Lung (tissue), 12 donors: ENCODE measurements around the gene C18orf54. TPM values are rescaled to one million over a fixed set of nuclear protein-coding genes. Genes with fewer than 3 reads are reported as not detected.

ENCODE experiments used
- ATAC-seq: fragments of 200-7000 bp; cut with Tn5 transposase; one replicate; pipeline ENCODE4 v1.9.1; 2020; ENCODE audit warnings: moderate number of reproducible peaks; ENCODE audit not compliant: insufficient read depth, low FRiP score
- DNase-seq, 3 donors: peaks; one replicate each; pipeline ENCODE4 v3.0.0-alpha.2; 2013 to 2017
- H3K27ac ChIP-seq, 2 donors: one replicate each; pipeline ENCODE4 v1.5.1; 2013; ENCODE audit warnings: mild to moderate bottlenecking in 2 of 2, moderate library complexity in 2 of 2, control low read depth in 1 of 2, inconsistent platforms in 1 of 2, low read depth in 1 of 2, low read length in 1 of 2
- H3K27me3 ChIP-seq, 3 donors: one replicate each; pipeline ENCODE4 v1.5.1; 2013; ENCODE audit warnings: low read length in 2 of 3; ENCODE audit not compliant: control insufficient read depth in 3 of 3, insufficient read depth in 3 of 3
- H3K36me3 ChIP-seq, 4 donors: one replicate each; pipeline ENCODE4 v1.5.1; 2013; ENCODE audit warnings: low read length in 4 of 4, mild to moderate bottlenecking in 1 of 4, moderate library complexity in 1 of 4; ENCODE audit not compliant: control insufficient read depth in 4 of 4, insufficient read depth in 4 of 4
- H3K4me1 ChIP-seq, 5 donors: one replicate each; pipeline ENCODE4 v1.5.1; 2013; ENCODE audit warnings: low read length in 5 of 5, mild to moderate bottlenecking in 2 of 5, moderate library complexity in 1 of 5; ENCODE audit not compliant: control insufficient read depth in 5 of 5, insufficient read depth in 5 of 5
- H3K4me3 ChIP-seq: one replicate; pipeline ENCODE4 v1.5.1; 2013; ENCODE audit warnings: mild to moderate bottlenecking, control low read depth, moderate library complexity
- H3K9ac ChIP-seq, 2 donors: one replicate each; pipeline ENCODE4 v1.5.1; 2013; ENCODE audit warnings: low read length in 2 of 2, control low read depth in 1 of 2; ENCODE audit not compliant: insufficient read depth in 1 of 2
- H3K9me3 ChIP-seq, 4 donors: one replicate each; pipeline ENCODE4 v1.5.1; 2013; ENCODE audit warnings: low read length in 3 of 4, mild to moderate bottlenecking in 1 of 4, moderate library complexity in 1 of 4; ENCODE audit not compliant: control insufficient read depth in 4 of 4, insufficient read depth in 3 of 4
- WGBS, 2 donors: extraction: QIAGEN DNeasy Blood & Tissue Kit; methylation state at CpG; one replicate each; pipeline ENCODE4 v1.1.7; 2013; 5-methylcytosine and 5-hydroxymethylcytosine counted together
- polyA plus RNA-seq, 2 donors: library from polyadenylated mRNA; stranded (reverse); fragments of 200-250 nt; gene quantifications; one replicate each; pipeline ENCODE4 v1.2.1, GENCODE V29; 2013
- total RNA-seq, 2 donors: library from RNA; depleted of rRNA in 1 of 2; stranded (reverse); fragments of >200 nt in 1 of 2; gene quantifications; one replicate each; pipeline ENCODE4 v1.2.1, GENCODE V29; 2014 to 2021
- TF ChIP-seq, protein P1 (sequence below): IDR thresholded peaks from 2 replicates; pipeline ENCODE4 v1.5.1; 2012; ENCODE audit warnings: mild to moderate bottlenecking; ENCODE audit errors: control extremely low read depth, extremely low read depth
- donor health status: control.
- donor health status: control.
- donor health status: Bipolar disorder and iron deficiency.
- donor health status: healthy.
- donor health status: DM: yes; HTN: yes; CAD: no.

C18orf54 gene
- total and polyA plus RNA-seq, 4 donors, result 0.49 to 11.6 (median 1.3) TPM

DNA sequence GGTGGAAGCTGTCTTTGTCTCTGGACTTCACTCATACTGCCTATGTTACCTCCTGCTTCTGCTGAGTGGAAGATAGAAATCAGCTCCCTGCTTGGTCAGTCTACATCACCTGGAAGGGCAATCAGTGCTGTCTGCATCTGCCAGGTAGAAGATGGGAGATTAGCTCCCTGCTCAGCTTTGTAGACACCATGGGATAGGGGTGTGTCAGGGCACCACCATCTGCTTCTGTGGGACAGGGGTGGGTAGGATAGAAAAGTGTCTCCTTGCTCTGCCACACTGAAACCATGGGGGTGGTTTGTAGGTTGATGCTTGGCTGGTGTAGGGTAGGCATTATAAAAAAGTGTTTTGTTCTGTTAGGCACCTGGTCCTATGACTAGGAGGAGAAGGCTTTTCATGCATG is 34.1 kb upstream of the C18orf54 start:
- H3K9ac ChIP-seq, result no peak overlapping the region
- TF ChIP-seq, protein P1, sequence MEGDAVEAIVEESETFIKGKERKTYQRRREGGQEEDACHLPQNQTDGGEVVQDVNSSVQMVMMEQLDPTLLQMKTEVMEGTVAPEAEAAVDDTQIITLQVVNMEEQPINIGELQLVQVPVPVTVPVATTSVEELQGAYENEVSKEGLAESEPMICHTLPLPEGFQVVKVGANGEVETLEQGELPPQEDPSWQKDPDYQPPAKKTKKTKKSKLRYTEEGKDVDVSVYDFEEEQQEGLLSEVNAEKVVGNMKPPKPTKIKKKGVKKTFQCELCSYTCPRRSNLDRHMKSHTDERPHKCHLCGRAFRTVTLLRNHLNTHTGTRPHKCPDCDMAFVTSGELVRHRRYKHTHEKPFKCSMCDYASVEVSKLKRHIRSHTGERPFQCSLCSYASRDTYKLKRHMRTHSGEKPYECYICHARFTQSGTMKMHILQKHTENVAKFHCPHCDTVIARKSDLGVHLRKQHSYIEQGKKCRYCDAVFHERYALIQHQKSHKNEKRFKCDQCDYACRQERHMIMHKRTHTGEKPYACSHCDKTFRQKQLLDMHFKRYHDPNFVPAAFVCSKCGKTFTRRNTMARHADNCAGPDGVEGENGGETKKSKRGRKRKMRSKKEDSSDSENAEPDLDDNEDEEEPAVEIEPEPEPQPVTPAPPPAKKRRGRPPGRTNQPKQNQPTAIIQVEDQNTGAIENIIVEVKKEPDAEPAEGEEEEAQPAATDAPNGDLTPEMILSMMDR, result no peak
- H3K27me3 ChIP-seq, result no peaks in the 10 kb centered on the region
- H3K4me1 ChIP-seq, result no peaks in the 10 kb centered on the region
- H3K4me3 ChIP-seq, result no peak overlapping the region
- ATAC-seq (no peak), DNase-seq (no peak)
- no peaks in the 10 kb centered on the region for H3K9me3 ChIP-seq
- H3K27ac ChIP-seq, result no peak overlapping the region
- no peaks in the 10 kb centered on the region for H3K36me3 ChIP-seq

DNA sequence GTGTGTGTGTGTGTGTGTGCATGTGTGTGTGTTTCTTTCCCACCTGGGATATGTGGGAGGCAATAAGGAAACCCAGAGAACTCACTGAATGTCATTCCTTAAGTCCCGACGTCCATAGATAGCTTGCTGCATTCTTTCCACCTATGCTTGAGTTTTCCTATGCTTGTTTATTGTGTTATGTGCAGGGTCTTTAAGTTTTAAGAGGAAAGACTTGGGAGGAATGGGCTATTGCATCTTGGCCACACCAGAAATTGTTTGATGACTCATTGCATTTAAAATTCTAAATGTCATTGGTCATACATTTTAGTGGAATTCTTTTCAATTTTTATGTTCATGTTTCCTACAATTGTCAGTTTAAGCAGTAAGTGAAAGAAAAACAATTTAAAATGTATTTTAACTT is 33.7 kb upstream of the C18orf54 start:
- Histone ChIP-seq H3K4me3 (no peak overlapping the region), H3K9ac (no peak overlapping the region), H3K4me1 (no peaks in the 10 kb centered on the region), H3K36me3 (no peaks in the 10 kb centered on the region), H3K27ac (no peak overlapping the region), H3K9me3 (no peaks in the 10 kb centered on the region), H3K27me3 (no peaks in the 10 kb centered on the region)
- DNase-seq (no peak), ATAC-seq (no peak)
- TF ChIP-seq, protein P1, result no peak
- WGBS, 2 donors, result 87 to 95% methylated on average over 2 of the region's 2 CpGs

DNA sequence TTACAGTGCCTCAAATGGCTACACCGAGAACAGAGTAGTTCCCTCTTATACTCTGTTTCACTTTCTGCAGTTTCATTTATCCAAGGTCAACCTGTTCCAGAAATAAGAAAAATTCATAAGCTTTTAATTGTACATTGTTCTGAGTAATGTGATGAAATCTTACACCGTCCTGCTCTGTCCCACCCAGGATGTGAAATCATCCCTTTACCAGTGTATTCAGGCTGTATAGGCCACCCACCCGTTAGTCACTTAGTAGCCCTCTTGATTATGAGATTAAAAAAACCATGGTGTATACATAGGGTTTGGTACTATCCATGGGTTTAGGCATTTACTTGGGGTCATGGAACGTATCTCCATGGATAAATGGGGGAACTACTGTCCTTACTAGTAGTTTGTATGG is 29.9 kb upstream of the C18orf54 start:
- no peaks in the 10 kb centered on the region for H3K27me3 ChIP-seq
- H3K9ac ChIP-seq, result no peak overlapping the region
- no peaks in the 10 kb centered on the region for H3K9me3 ChIP-seq
- DNase-seq (no peak), ATAC-seq (no peak)
- H3K27ac ChIP-seq, result no peak overlapping the region
- 72 to 82% methylated on average over 4 of the region's 4 CpGs for WGBS, 2 donors
- H3K36me3 ChIP-seq, result no peaks in the 10 kb centered on the region
- H3K4me1 ChIP-seq, result no peaks in the 10 kb centered on the region
- H3K4me3 ChIP-seq, result no peak overlapping the region
- TF ChIP-seq, protein P1, result no peak

DNA sequence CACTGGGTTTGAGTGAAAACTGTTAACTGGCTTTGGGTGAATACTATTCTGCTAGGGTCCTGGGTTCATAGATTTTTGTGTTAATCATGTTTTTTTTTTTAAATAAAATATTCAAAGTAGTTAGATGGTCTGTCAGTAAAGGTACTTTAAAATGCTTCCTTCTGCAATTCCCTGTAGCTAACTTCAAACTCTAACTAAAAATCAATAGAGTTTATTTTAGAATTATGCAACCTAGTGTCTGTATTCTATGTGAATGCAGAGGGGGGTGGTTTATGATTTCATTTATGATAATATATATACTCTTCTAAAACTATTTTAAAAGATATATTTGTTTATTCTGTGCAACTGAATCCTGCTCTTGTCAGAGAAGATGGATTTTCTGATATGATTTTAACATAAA is 27.9 kb upstream of the C18orf54 start:
- no peaks in the 10 kb centered on the region for H3K4me1 ChIP-seq
- H3K4me3 ChIP-seq, result no peak overlapping the region
- no peak for DNase-seq
- H3K27ac ChIP-seq, result no peak overlapping the region
- H3K9me3 ChIP-seq, result no peaks in the 10 kb centered on the region
- no peak for ATAC-seq
- TF ChIP-seq, protein P1, result no peak
- H3K36me3 ChIP-seq, result no peaks in the 10 kb centered on the region
- no peak overlapping the region for H3K9ac ChIP-seq
- no peaks in the 10 kb centered on the region for H3K27me3 ChIP-seq
